C4-2B (cell line): Measurements from ENCODE around the gene KCNMA1.

ENCODE experiments used
- H3K27ac ChIP-seq: fragments of 450-650 bp; 2 replicates; pipeline ENCODE4 v1.5.1; 2017
- ZFX ChIP-seq: fragments of 450-650 bp; IDR thresholded peaks from 2 replicates; pipeline ENCODE4 v1.6.1; 2017
- TF ChIP-seq, protein P1 (sequence below): fragments of 450-650 bp; conservative IDR thresholded peaks from 2 replicates; pipeline ENCODE4 v1.5.1; 2017; ENCODE audit warnings: mild to moderate bottlenecking

KCNMA1 gene

DNA sequence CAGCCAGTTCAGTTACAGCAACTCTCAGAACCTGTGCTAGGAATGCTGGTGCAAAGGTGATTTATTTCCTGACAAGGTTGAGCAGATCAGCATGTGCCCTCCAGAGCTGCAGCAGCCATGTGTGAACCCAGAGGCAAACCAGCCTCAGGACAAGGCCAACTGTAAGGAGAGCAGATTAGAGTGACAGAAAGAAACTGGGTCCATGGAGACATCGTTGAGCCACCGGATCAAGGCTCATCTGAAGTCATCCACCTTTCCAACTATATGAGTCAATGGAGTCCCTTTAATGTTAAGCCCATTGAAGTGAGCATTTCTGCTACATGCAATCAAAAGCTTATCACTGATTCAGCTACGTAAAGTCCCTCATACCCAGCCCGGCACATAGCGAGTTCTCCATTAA is 26.4 kb downstream of the KCNMA1 start:
- no peak overlapping the region; the same call in 1 of the 2 replicates for H3K27ac ChIP-seq

DNA sequence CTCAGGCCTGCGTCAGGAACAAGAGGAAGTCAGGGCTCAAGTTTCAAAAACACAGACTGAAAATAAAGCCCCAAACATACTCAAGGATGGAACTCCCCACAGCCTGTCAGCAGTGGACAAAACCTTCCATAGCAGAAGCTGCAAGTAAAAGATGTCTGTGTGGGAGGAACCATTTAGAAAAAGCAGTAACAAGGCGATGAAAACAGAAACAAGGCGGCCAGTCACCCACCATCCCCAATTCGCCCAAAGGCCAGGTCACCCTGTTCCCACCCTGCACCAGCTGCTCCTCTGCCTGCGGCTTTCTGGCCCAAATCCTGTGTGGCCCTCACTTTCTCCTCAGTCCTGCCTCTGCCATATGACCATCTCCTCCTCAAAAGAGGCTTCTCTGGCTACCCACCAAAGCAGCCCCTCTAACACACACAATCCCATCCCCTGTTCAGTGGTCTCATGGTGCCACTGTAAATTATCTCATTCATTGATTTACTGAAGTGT is 27.8 kb downstream of the KCNMA1 start:
- no peak overlapping the region; the same call in 1 of the 2 replicates for H3K27ac ChIP-seq

More for the DNA sequence above, 26.4 kb downstream of the KCNMA1 start:
- TF ChIP-seq ZFX, result no peak
- TF ChIP-seq, protein P1, sequence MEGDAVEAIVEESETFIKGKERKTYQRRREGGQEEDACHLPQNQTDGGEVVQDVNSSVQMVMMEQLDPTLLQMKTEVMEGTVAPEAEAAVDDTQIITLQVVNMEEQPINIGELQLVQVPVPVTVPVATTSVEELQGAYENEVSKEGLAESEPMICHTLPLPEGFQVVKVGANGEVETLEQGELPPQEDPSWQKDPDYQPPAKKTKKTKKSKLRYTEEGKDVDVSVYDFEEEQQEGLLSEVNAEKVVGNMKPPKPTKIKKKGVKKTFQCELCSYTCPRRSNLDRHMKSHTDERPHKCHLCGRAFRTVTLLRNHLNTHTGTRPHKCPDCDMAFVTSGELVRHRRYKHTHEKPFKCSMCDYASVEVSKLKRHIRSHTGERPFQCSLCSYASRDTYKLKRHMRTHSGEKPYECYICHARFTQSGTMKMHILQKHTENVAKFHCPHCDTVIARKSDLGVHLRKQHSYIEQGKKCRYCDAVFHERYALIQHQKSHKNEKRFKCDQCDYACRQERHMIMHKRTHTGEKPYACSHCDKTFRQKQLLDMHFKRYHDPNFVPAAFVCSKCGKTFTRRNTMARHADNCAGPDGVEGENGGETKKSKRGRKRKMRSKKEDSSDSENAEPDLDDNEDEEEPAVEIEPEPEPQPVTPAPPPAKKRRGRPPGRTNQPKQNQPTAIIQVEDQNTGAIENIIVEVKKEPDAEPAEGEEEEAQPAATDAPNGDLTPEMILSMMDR, result no peak

DNA sequence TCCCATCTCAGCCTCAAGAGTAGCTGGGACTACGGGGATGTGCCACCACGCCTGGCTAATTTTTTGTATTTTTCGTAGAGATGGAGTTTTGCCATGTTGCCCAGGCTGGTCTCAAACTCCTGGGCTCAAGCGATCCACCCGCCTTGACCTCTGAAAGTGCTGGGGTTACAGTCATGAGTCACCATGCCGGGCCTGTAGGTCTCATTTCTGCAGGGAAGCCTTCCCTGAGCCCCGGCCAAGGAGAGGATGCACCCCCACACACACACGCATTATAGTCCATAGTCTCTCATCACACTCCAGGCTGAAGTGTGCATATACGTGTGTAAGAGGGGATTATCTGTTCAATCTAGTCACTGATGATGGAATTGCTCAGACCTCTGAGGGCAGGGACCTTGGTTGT is 29.3 kb downstream of the KCNMA1 start:
- no peak overlapping the region for H3K27ac ChIP-seq
- no peak for TF ChIP-seq ZFX
- TF ChIP-seq, protein P1, result no peak

More for the DNA sequence above, 27.8 kb downstream of the KCNMA1 start:
- TF ChIP-seq, protein P1, result no peak
- TF ChIP-seq ZFX, result no peak

DNA sequence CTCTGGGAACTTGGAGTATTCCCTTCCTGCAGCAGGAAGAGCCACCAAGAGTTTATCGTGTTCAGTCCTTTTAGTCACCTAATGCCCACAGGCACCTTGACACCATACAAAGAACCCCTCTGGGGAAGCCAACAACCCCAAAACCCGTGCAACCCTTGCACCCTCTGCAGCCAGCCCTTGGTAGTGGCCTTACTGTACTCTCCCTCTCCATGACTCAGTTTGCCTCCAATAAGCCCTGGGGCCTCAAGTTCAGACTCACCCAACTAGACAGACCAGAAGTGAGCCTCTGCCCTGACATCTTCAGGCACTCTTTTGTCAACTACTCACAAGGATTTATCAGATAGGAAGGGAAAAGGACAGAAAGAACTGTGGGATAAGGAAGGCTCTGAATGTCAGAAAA is 30.9 kb downstream of the KCNMA1 start:
- TF ChIP-seq, protein P1, result no peak
- TF ChIP-seq ZFX, result no peak
- H3K27ac ChIP-seq, result peak overlapping the region; percentile 36

DNA sequence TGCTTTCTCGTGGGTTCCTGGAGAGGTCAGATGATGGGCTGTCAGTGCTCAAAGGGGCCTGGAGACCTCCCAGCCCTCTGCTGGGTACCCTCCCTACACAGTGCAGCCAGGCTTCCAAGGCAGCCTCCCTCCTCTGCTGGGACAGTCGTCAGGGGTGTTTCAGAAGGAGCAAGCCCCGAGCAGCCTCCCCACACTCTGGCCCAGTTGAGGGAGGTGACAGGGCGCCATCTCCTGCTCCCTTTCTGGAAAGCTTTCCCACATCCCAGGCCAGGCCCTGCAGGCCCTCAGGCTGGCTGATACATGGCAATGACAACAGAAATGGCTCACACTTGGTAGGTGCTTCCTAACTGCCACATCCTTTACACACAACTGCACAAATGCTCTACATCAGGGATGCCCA is 32.1 kb downstream of the KCNMA1 start:
- no peak overlapping the region for H3K27ac ChIP-seq
- no peak for TF ChIP-seq ZFX
- TF ChIP-seq, protein P1, result no peak

DNA sequence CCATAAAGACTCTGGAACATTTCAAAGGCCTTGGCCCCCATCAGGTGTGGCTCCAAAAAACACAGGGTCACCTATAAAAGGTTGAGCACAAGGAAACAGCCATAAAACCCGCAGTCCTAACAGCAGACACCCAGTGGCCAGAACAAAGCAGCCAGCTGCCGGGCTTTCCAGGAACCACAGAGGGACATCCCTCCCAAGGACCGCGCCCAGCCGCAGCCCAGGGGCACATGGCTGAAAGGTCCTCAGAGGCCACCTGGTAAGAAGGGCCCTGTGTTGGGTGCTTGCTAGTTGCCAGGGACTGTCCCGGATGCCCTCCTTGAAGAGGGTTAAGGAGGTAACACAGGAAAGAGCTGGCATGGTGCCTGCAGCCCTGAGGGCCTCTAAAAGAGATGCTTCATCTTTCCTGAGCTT is 32.7 kb downstream of the KCNMA1 start:
- TF ChIP-seq, protein P1, result no peak
- no peak for TF ChIP-seq ZFX
- no peak overlapping the region for H3K27ac ChIP-seq

DNA sequence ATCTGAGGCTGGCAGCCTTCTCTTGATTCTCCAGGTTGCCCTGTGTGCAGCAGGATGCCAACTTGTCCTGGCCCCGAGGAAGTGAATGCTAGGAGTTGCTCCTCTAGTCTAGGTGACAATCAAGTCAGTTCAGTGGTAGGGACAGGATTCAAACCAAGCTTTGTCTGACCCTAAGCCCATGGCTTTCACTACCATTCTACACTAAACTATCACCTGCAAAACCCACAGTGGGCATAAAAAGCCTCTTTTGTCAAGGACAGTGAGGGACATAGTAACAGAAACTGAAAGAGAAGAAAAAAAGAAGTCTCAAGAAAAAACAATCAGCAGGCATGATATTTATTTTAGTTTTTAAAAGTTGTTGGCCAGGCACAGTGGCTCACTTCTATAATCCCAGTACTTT is 33.5 kb downstream of the KCNMA1 start:
- no peak for TF ChIP-seq ZFX
- TF ChIP-seq, protein P1, result no peak
- H3K27ac ChIP-seq, result no peak overlapping the region
